Ovary (tissue), 3 donors: ENCODE measurements around the gene RBM25.

Source experiments
- EP300 ChIP-seq: sonication (generic); formaldehyde crosslinking; IDR thresholded peaks from one replicate; pipeline ENCODE4 v1.6.1; 2017; ENCODE audit warnings: antibody characterized with exemption
- POLR2A ChIP-seq: fragments of 450-650 bp; IDR thresholded peaks from one replicate; pipeline ENCODE4 v1.6.1; 2017; ENCODE audit warnings: antibody characterized with exemption, mild to moderate bottlenecking, moderate library complexity
- TF ChIP-seq, protein P1 (sequence below), 3 donors: fragments of 450-650 bp in 2 of 3; fragments of 200-600 bp in 1 of 3; IDR thresholded peaks; one replicate each; pipeline versions ENCODE4 v1.5.1 to v1.8.0; 2016 to 2022; ENCODE audit warnings: antibody characterized with exemption in 3 of 3, mild to moderate bottlenecking in 1 of 3
- donor health status: DM: no; HTN: no; CAD: no.

DNA sequence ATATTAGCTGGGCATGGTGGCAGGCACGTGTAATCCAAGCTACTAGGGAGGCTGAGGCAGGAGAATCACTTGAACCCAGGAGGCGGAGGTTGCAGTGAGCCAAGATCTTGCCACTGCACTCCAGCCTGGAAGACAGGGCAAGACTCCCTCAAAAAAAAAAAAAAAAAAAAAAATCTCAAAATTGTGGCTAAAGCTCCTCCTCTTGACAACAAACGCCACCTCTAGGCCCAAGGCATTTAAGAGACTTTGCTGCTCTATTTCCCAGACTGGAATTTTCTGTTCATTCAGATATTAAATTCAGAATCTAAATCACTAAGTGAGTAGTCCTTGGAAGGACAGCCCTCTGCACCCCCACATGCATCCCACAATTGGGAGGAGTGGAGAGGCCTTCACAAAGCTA, 32.8 kb upstream of the RBM25 start:
- TF ChIP-seq, protein P1, sequence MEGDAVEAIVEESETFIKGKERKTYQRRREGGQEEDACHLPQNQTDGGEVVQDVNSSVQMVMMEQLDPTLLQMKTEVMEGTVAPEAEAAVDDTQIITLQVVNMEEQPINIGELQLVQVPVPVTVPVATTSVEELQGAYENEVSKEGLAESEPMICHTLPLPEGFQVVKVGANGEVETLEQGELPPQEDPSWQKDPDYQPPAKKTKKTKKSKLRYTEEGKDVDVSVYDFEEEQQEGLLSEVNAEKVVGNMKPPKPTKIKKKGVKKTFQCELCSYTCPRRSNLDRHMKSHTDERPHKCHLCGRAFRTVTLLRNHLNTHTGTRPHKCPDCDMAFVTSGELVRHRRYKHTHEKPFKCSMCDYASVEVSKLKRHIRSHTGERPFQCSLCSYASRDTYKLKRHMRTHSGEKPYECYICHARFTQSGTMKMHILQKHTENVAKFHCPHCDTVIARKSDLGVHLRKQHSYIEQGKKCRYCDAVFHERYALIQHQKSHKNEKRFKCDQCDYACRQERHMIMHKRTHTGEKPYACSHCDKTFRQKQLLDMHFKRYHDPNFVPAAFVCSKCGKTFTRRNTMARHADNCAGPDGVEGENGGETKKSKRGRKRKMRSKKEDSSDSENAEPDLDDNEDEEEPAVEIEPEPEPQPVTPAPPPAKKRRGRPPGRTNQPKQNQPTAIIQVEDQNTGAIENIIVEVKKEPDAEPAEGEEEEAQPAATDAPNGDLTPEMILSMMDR (IDR thresholded peaks at IDR 0.05) = no peak
- TF ChIP-seq POLR2A = no peak
- TF ChIP-seq EP300 = no peak
